PC-9 (cell line): ENCODE data around the gene PLCG2. TPM values are rescaled to one million over a fixed set of nuclear protein-coding genes. Genes with fewer than 3 reads are reported as not detected.

Experiments used
- BruUV-seq: library from RNA; stranded (reverse); fragments of 400-500 nt; replicated peaks from 2 replicates; lab custom pipeline; 2021; lab: Mats Ljungman, UMichigan
- CTCF ChIA-PET: fragments of 300-600 bp; sonication (Branson Sonifier 250); formaldehyde crosslinking; loops from one replicate; lab custom pipeline; 2022; ENCODE audit warnings: antibody characterized with exemption; lab: Charles Lee
- POLR2A ChIA-PET: fragments of 300-600 bp; sonication (Branson Sonifier 250); formaldehyde crosslinking; loops from one replicate; lab custom pipeline; 2022; ENCODE audit warnings: antibody characterized with exemption; ENCODE audit not compliant: unreplicated experiment; lab: Charles Lee
- DNase-seq, 2 experiments: peaks; one replicate each; pipeline versions ENCODE4 v3.0.0 to v3.0.0-alpha.2; 2015 to 2022; ENCODE audit warnings: mixed read lengths in 1 of 2
- H2AFZ ChIP-seq: fragments of 200-600 bp; sonication (generic); 2 replicates; pipeline ENCODE4 v1.8.1; 2017; ENCODE audit warnings: antibody characterized with exemption
- H3F3A ChIP-seq: fragments of 200-600 bp; sonication (generic); 2 replicates; pipeline ENCODE4 v1.8.1; 2017; ENCODE audit warnings: antibody characterized with exemption, mild to moderate bottlenecking, low read depth; ENCODE audit not compliant: insufficient read depth
- H3K27ac ChIP-seq: fragments of 200-600 bp; sonication (generic); 2 replicates; pipeline ENCODE4 v1.6.1; 2016; ENCODE audit warnings: mixed run types
- H3K27me3 ChIP-seq: fragments of 200-600 bp; sonication (generic); 2 replicates; pipeline ENCODE4 v1.6.1; 2016; ENCODE audit warnings: low read depth, mixed run types; ENCODE audit not compliant: insufficient read depth
- H3K36me3 ChIP-seq: fragments of 200-600 bp; sonication (generic); 2 replicates; pipeline ENCODE4 v1.6.1; 2016; ENCODE audit warnings: low read depth, mixed run types
- H3K4me1 ChIP-seq: fragments of 200-600 bp; sonication (generic); replicated peaks from 2 replicates; pipeline ENCODE4 v1.6.1; 2016; ENCODE audit warnings: mixed run types; ENCODE audit not compliant: insufficient read depth
- H3K4me2 ChIP-seq: fragments of 200-600 bp; sonication (generic); 2 replicates; pipeline ENCODE4 v1.6.1; 2017; ENCODE audit warnings: mixed run types
- H3K4me3 ChIP-seq: fragments of 200-600 bp; sonication (generic); 2 replicates; pipeline ENCODE4 v1.6.1; 2016; ENCODE audit warnings: mixed run types
- H3K79me2 ChIP-seq: fragments of 200-600 bp; sonication (generic); 2 replicates; pipeline ENCODE4 v1.6.1; 2017; ENCODE audit warnings: low read depth, mixed run types
- H3K9me2 ChIP-seq: fragments of 200-600 bp; sonication (generic); 2 replicates; pipeline ENCODE4 v1.8.1; 2017; ENCODE audit warnings: mild to moderate bottlenecking; ENCODE audit not compliant: insufficient read depth
- H3K9me3 ChIP-seq: fragments of 200-600 bp; sonication (generic); 2 replicates; pipeline ENCODE4 v1.8.1; 2016; ENCODE audit warnings: low read depth; ENCODE audit not compliant: insufficient read depth
- H4K20me1 ChIP-seq: fragments of 200-600 bp; sonication (generic); 2 replicates; pipeline ENCODE4 v1.8.1; 2017; ENCODE audit not compliant: insufficient read depth
- CTCF ChIP-seq: fragments of 200-600 bp; sonication (generic); conservative IDR thresholded peaks from 2 replicates; pipeline ENCODE4 v1.6.1; 2017; ENCODE audit warnings: mixed run types, antibody characterized with exemption, mild to moderate bottlenecking, moderate library complexity
- EZH2 ChIP-seq: fragments of 200-600 bp; sonication (generic); IDR thresholded peaks from 2 replicates; pipeline ENCODE4 v1.8.0; 2017; ENCODE audit warnings: antibody characterized with exemption, low read depth
- intact Hi-C: fragments of 100-400 bp; cut with micrococcal nuclease; formaldehyde crosslinking; loops from one replicate; pipeline ENCODE4 v1.10.0; 2022; ENCODE audit not compliant: unreplicated experiment
- total RNA-seq: library from RNA; stranded (reverse); gene quantifications from 2 replicates; pipeline ENCODE4 v1.2.3, GENCODE V29; 2021

Gene PLCG2
- total RNA-seq, 1 experiment from 2014 or later = 10.8 TPM

GRCh38 chr16:81816793-81817210 is 37.7 kb downstream of the PLCG2 start:
- Histone ChIP-seq H2AFZ (no peak overlapping the region), H3K36me3 (no peaks in the 10 kb centered on the region), H3K4me2 (no peak overlapping the region), H3K27me3 (0 out of 2 replicates have a peak, but pooled peaks cover 6% of the 10 kb centered on the region), H3K27ac (no peak overlapping the region), H3K4me1 (no peaks in the 10 kb centered on the region), H4K20me1 (no peaks in the 10 kb centered on the region), H3K9me3 (no peaks in the 10 kb centered on the region), H3K9me2 (no peaks in the 10 kb centered on the region), H3K79me2 (no peaks in the 10 kb centered on the region), H3F3A (no peaks in the 10 kb centered on the region), H3K4me3 (no peak overlapping the region)
- no peak for TF ChIP-seq EZH2
- no TSS peak for BruUV-seq
- ChIA-PET POLR2A (no interaction called here), CTCF (no interaction called here)
- DNase-seq = no peak
- intact Hi-C loops = no loop called here

DNA sequence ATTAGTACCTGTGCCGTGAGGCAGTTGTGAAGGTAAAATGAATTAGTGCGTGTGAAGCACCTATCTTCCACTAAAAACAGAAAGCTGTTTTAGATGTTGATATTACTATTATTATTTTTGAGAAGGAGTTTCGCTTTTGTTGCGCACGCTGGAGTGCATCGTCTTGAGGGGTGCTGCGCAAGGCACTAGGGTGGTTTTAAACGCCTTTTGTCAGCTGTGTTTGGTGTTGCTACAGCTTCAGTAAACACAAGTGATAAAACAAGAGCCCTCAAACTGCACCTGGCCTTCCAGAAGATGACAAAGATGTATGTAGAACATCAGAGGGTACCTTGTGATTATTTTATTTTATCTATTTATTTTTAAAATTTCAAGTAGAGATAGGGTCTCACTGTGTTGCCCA is 38.2 kb downstream of the PLCG2 start:
- H3K27me3 ChIP-seq = 0 out of 2 replicates have a peak, but pooled peaks cover 6% of the 10 kb centered on the region
- H4K20me1 ChIP-seq = no peaks in the 10 kb centered on the region
- H3K4me3 ChIP-seq = no peak overlapping the region
- ChIA-PET CTCF (no interaction called here), POLR2A (no interaction called here)
- no peaks in the 10 kb centered on the region for H3F3A ChIP-seq
- intact Hi-C loops = no loop called here
- no peaks in the 10 kb centered on the region for H3K4me1 ChIP-seq
- no peak overlapping the region for H3K4me2 ChIP-seq
- H2AFZ ChIP-seq = no peak overlapping the region
- H3K9me3 ChIP-seq = no peaks in the 10 kb centered on the region
- no peaks in the 10 kb centered on the region for H3K79me2 ChIP-seq
- no peak for DNase-seq
- no peaks in the 10 kb centered on the region for H3K9me2 ChIP-seq
- no peak overlapping the region for H3K27ac ChIP-seq
- TF ChIP-seq CTCF = no peak
- TF ChIP-seq EZH2 = no peak
- no TSS peak for BruUV-seq
- no peaks in the 10 kb centered on the region for H3K36me3 ChIP-seq

DNA sequence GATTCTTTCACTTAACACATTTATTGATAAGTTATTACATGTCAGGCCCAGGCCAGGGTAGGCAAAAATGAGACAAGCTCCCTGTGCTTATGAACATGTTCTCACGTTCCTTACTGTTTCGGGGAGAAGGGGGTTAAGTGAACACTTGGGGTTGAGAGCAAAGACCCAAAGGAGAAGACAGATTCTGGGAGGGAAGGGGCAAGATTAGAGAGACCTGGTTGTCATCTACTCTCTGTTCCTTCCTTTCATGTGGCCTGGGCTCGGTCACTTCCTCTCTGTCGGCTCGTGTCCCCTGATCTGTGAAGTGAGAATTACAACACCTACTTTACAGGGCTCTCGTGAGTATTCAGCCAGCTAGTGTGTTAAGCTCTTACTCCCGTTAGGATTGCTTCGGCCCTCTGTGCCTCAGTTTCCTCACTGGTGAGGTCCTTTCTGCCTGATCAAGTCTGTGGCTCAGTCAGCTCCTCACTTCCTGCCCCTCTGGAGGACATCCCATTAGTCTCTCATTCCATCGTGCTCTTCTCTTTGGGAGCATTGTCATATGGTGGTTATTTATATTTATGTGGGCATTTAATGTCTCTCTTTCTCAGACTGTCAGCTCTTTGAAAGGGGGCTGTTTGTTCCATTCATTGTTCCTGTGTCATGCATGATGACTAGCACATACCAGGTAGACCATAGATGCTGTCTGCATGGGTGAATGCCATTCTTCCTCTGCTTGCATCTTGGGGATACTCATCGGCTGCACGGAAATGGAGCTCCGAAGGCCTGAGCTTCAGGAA is 38.9 kb downstream of the PLCG2 start:
- Histone ChIP-seq H3K4me3 (no peak overlapping the region), H3K36me3 (no peaks in the 10 kb centered on the region), H2AFZ (no peak overlapping the region), H3K27me3 (0 out of 2 replicates have a peak, but pooled peaks cover 6% of the 10 kb centered on the region), H3K27ac (no peak overlapping the region), H3K79me2 (no peaks in the 10 kb centered on the region), H4K20me1 (no peaks in the 10 kb centered on the region), H3K9me3 (no peaks in the 10 kb centered on the region), H3K4me2 (no peak overlapping the region), H3F3A (no peaks in the 10 kb centered on the region), H3K9me2 (no peaks in the 10 kb centered on the region), H3K4me1 (no peaks in the 10 kb centered on the region)
- POLR2A ChIA-PET = no interaction called here
- CTCF ChIA-PET = no interaction called here
- DNase-seq = no peak
- BruUV-seq = no TSS peak
- TF ChIP-seq EZH2 (no peak), CTCF (no peak)
- intact Hi-C loops = no loop called here
